AG09309 (cell line): ENCODE data around the gene NTSR1.

ENCODE experiments used
- DNase-seq: peaks from one replicate; pipeline ENCODE4 v3.0.0-alpha.2; 2010; ENCODE audit warnings: low read depth
- H3K4me3 ChIP-seq: 2 replicates; pipeline ENCODE4 v1.5.1; 2011; ENCODE audit warnings: mild to moderate bottlenecking, low read depth, low read length, moderate library complexity; ENCODE audit not compliant: control insufficient read depth
- TF ChIP-seq, protein P1 (sequence below): IDR thresholded peaks from 2 replicates; pipeline ENCODE4 v1.5.1; 2011; ENCODE audit warnings: mild to moderate bottlenecking, low read depth, low read length, inconsistent platforms; ENCODE audit not compliant: insufficient read depth, control insufficient read depth; ENCODE audit errors: missing control alignments

NTSR1 gene

DNA sequence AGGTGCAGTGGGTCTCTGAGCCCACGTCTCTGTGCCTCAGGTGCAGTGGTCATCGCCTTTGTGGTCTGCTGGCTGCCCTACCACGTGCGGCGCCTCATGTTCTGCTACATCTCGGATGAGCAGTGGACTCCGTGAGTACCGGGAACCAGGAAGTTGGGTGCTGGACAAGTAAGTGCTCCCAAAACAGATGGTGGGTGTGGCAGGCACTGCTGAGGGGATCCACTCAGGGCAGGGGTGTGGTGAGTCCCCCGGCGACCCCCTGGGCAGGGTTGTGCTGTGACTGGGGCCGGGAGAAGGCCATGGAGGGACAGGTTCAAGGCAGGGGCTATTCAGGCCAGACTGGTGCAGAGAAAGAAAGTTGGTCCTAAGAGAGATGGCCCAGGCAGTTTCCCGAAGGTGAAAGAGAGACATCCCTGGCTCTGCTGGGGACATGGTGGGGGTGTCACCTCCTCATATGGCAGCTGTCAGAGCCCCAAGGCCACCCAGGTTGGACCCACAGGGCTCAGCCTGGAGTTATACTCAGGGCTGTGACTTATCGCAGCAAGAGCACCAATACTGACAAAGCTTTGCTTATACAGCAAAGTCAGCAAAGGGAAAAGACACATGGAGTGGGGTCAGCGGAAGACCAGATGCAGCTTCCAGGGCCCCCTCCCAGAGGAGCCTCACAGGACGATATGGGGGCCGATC is 49.7 kb downstream of the NTSR1 start:
- no peak overlapping the region for H3K4me3 ChIP-seq
- no peak for DNase-seq
- TF ChIP-seq, protein P1, sequence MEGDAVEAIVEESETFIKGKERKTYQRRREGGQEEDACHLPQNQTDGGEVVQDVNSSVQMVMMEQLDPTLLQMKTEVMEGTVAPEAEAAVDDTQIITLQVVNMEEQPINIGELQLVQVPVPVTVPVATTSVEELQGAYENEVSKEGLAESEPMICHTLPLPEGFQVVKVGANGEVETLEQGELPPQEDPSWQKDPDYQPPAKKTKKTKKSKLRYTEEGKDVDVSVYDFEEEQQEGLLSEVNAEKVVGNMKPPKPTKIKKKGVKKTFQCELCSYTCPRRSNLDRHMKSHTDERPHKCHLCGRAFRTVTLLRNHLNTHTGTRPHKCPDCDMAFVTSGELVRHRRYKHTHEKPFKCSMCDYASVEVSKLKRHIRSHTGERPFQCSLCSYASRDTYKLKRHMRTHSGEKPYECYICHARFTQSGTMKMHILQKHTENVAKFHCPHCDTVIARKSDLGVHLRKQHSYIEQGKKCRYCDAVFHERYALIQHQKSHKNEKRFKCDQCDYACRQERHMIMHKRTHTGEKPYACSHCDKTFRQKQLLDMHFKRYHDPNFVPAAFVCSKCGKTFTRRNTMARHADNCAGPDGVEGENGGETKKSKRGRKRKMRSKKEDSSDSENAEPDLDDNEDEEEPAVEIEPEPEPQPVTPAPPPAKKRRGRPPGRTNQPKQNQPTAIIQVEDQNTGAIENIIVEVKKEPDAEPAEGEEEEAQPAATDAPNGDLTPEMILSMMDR, result no peak

DNA sequence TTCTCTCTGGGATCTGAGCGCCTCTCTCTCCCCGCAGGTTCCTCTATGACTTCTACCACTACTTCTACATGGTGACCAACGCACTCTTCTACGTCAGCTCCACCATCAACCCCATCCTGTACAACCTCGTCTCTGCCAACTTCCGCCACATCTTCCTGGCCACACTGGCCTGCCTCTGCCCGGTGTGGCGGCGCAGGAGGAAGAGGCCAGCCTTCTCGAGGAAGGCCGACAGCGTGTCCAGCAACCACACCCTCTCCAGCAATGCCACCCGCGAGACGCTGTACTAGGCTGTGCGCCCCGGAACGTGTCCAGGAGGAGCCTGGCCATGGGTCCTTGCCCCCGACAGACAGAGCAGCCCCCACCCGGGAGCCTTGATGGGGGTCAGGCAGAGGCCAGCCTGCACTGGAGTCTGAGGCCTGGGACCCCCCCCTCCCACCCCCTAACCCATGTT is 51.4 kb downstream of the NTSR1 start:
- TF ChIP-seq, protein P1, result no peak
- no peak for DNase-seq
- no peak overlapping the region for H3K4me3 ChIP-seq

DNA sequence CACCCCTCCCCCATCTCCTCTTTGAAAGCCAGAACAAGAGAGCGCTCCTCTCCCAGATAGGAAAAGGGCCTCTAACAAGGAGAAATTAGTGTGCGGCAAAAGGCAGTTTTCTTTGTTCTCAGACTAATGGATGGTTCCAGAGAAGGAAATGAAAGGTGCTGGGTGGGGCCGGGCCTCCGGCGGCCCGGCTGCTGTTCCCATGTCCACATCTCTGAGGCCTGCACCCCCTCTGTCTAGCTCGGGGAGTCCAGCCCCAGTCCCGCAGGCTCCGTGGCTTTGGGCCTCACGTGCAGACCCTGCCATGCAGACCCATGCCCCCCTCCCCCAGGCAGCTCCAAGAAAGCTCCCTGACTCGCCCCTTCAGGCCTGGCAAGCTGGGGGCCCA is 51.8 kb downstream of the NTSR1 start:
- DNase-seq, result no peak
- H3K4me3 ChIP-seq, result no peak overlapping the region
- TF ChIP-seq, protein P1, result no peak

- no peak for DNase-seq
- TF ChIP-seq, protein P1, result no peak
- no peak overlapping the region for H3K4me3 ChIP-seq
Observed at GRCh38 chr20:62760856-62761758, 52.5 kb downstream of the NTSR1 start.

DNA sequence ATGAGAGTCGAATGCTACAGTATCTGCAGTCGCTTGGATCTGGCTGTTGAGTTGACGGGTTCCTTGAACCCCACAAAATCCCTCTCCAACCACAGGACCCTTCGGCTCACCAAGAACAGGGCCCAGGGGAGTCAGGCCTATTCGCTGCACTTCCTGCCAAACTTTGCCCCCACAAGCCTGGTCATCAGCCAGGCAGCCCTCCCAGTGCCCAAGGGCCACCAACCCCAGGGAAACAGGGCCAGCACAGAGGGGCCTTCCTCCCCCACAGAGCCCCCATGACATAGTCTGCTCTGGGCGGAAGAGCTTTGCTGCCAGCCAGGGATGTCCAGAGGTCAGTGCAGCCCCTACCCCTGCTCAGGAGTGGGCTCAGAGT is 53.1 kb downstream of the NTSR1 start:
- no peak for DNase-seq
- TF ChIP-seq, protein P1, result no peak
- no peak overlapping the region for H3K4me3 ChIP-seq

DNA sequence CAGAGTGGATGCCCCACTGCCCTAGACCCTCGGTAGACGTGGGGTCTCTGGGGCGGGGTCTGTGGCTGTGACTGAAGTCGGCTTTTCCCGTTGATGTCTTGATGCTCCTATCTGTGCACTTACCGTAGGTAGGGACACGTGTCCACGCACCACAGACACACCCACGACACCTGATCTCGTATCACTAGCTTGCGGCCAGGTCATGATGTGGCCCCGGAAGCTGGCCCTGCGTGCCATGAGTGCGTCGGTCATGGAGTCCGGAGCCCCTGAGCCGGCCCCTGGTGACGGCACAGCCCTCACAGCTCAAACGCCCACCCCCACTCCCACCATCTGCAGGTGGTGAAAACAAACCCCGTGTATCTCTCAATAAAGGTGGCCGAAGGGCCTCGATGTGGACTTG is 53.7 kb downstream of the NTSR1 start:
- DNase-seq, result no peak
- TF ChIP-seq, protein P1, result no peak
- no peak overlapping the region for H3K4me3 ChIP-seq
